GM21423 (cell line): ENCODE results near the gene MRRF.

Source experiments
- ATAC-seq: cut with Tn5 transposase; IDR thresholded peaks from one replicate; pipeline ENCODE4 v1.9.1; 2021; ENCODE audit warnings: mild to moderate bottlenecking, moderate library complexity; ENCODE audit not compliant: unreplicated experiment

MRRF gene

GRCh38 chr9:122228191-122228567 lies 36.5 kb upstream of the MRRF start:
- ATAC-seq = no peak

GRCh38 chr9:122228568-122229484 lies 35.9 kb upstream of the MRRF start, which contains the start of gene LHX6:
LHX6 (minus strand) TSS chr9:122228957; CDS start chr9:122228740, 217 bp downstream.
- ATAC-seq = no peak

- ATAC-seq = no peak
Measured at GRCh38 chr9:122229485-122229837, 35.2 kb upstream of the MRRF start.

GRCh38 chr9:122232796-122233306 lies 31.8 kb upstream of the MRRF start:
- ATAC-seq = no peak

- ATAC-seq = no peak
Measured at GRCh38 chr9:122234022-122234748, 30.5 kb upstream of the MRRF start.

- ATAC-seq = no peak
Measured at GRCh38 chr9:122236681-122237080, 28.0 kb upstream of the MRRF start.

GRCh38 chr9:122239722-122240121 lies 25.0 kb upstream of the MRRF start:
- ATAC-seq = no peak

GRCh38 chr9:122244349-122244748 lies 20.3 kb upstream of the MRRF start:
- no peak for ATAC-seq

- ATAC-seq = no peak
Measured at GRCh38 chr9:122246666-122247065, 18.0 kb upstream of the MRRF start.

- ATAC-seq = no peak
Measured at GRCh38 chr9:122248448-122248865, 16.2 kb upstream of the MRRF start.

GRCh38 chr9:122251351-122251750 lies 13.3 kb upstream of the MRRF start:
- ATAC-seq = no peak

- no peak for ATAC-seq
Measured at GRCh38 chr9:122252796-122253195, 11.9 kb upstream of the MRRF start.

GRCh38 chr9:122254761-122255160 lies 9.9 kb upstream of the MRRF start:
- no peak for ATAC-seq

- no peak for ATAC-seq
Measured at GRCh38 chr9:122256206-122256605, 8.5 kb upstream of the MRRF start.

GRCh38 chr9:122258886-122259415 lies 5.7 kb upstream of the MRRF start:
- no peak for ATAC-seq

GRCh38 chr9:122261469-122261881 lies 3.2 kb upstream of the MRRF start:
- no peak for ATAC-seq

GRCh38 chr9:122262073-122262472 lies 2.6 kb upstream of the MRRF start:
- no peak for ATAC-seq

- no peak for ATAC-seq
Measured at GRCh38 chr9:122263699-122264349, 858 bp upstream of the MRRF start.

GRCh38 chr9:122265149-122265915 lies 650 bp downstream of the MRRF start:
- ATAC-seq = peak; percentile 32
